Fibroblast of gingiva (primary cell): ENCODE measurements around the gene CD28.

Experiments
- DNase-seq: peaks from one replicate; pipeline ENCODE4 v3.0.0-alpha.2; 2011; ENCODE audit warnings: low read depth

CD28 gene

GRCh38 chr2:203715744-203716143 lies 9.3 kb downstream of the CD28 start:
- DNase-seq: no peak

GRCh38 chr2:203718087-203718486 lies 11.6 kb downstream of the CD28 start:
- no peak for DNase-seq

- DNase-seq: no peak
Measured at GRCh38 chr2:203719456-203720410, 13.3 kb downstream of the CD28 start.

- no peak for DNase-seq
Measured at GRCh38 chr2:203720915-203721672, 14.7 kb downstream of the CD28 start.

GRCh38 chr2:203721781-203722300 lies 15.4 kb downstream of the CD28 start:
- DNase-seq: no peak

GRCh38 chr2:203722411-203722810 lies 16.0 kb downstream of the CD28 start:
- no peak for DNase-seq

- no peak for DNase-seq
Measured at GRCh38 chr2:203728321-203728720, 21.9 kb downstream of the CD28 start.

GRCh38 chr2:203730076-203730729 lies 23.8 kb downstream of the CD28 start:
- peak; percentile 46 for DNase-seq

GRCh38 chr2:203730883-203731282 lies 24.4 kb downstream of the CD28 start:
- no peak for DNase-seq

- no peak for DNase-seq
Measured at GRCh38 chr2:203732092-203732952, 25.9 kb downstream of the CD28 start.

- no peak for DNase-seq
Measured at GRCh38 chr2:203732953-203733510, 26.6 kb downstream of the CD28 start.

GRCh38 chr2:203733684-203734083 lies 27.2 kb downstream of the CD28 start:
- no peak for DNase-seq

GRCh38 chr2:203734276-203734983 lies 28.0 kb downstream of the CD28 start:
- DNase-seq: no peak

GRCh38 chr2:203737360-203737759 lies 30.9 kb downstream of the CD28 start:
- DNase-seq: no peak

- DNase-seq: no peak
Measured at GRCh38 chr2:203739351-203739750, 32.9 kb downstream of the CD28 start.

GRCh38 chr2:203740871-203741281 lies 34.4 kb downstream of the CD28 start:
- DNase-seq: peak; percentile 30

- no peak for DNase-seq
Measured at GRCh38 chr2:203741566-203741965, 35.1 kb downstream of the CD28 start.

- DNase-seq: peak; percentile 100
Measured at GRCh38 chr2:203743441-203743981, 37.1 kb downstream of the CD28 start.

- DNase-seq: no peak
Measured at GRCh38 chr2:203744091-203744490, 37.7 kb downstream of the CD28 start.

- no peak for DNase-seq
Measured at GRCh38 chr2:203745267-203745666, 38.8 kb downstream of the CD28 start.
